ENCODE results near the gene MFSD2A.
"Not testable (repeated sequence)": the region's sequence is repeated elsewhere in the genome, so short reads cannot be mapped to it uniquely, and the experiment has no call there.

The MFSD2A gene

GRCh38 chr1:39995973-39996393, 41.0 kb downstream of the MFSD2A start:
- no peaks in the 10 kb centered on the region for H3K27me3 ChIP-seq (replicated peaks)
- no peak for TF ChIP-seq CTCF (IDR thresholded peaks at IDR 0.05; ENCODE audit: low read depth, low read length, missing control alignments)
- in situ Hi-C loops (cut with HindIII; ENCODE audit: low pct_ligation_motif_present, low sequenced_read_pairs), result no loop called here
- no peaks in the 10 kb centered on the region for H3K36me3 ChIP-seq (replicated peaks)
- H3K4me3 ChIP-seq (ENCODE audit: low read depth, low read length), result no peak overlapping the region
- no peak for DNase-seq
- H3K27ac ChIP-seq, result no peak overlapping the region

DNA sequence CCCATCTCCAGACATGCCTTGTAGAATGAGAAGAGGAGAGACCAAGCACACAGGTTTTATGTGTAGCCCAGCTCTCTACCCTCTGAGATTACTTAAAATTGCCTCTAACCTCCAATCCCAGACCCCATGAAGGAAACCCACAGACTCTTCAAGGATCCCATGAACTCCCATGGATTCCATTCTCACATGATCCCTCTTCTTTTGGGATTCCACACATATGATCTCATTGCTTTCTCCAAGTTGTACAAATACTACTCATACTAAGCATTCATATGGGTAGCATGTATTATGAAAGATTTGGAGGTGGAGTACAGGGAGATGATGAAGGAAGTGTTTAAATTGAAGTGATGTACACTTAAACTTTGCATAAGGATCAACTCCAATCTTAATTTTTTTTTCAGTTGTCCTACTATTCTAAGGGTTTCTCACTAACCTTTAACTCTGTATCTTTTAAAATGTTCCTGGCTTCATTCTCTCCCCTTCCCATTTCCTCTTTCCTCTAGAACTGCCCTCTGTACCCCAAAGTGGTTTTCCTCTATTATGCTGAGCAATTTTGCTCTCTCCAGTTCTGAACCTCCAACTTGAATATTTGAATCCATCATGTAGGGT, 41.6 kb downstream of the MFSD2A start:
- Histone ChIP-seq H3K4me3 (ENCODE audit: low read depth, low read length) (no peak overlapping the region), H3K36me3 (replicated peaks) (no peaks in the 10 kb centered on the region), H3K27ac (no peak overlapping the region), H3K27me3 (replicated peaks) (no peaks in the 10 kb centered on the region)
- no peak for TF ChIP-seq CTCF (IDR thresholded peaks at IDR 0.05; ENCODE audit: low read depth, low read length, missing control alignments)
- in situ Hi-C loops (cut with HindIII; ENCODE audit: low pct_ligation_motif_present, low sequenced_read_pairs), result no loop called here
- DNase-seq, result no peak

DNA sequence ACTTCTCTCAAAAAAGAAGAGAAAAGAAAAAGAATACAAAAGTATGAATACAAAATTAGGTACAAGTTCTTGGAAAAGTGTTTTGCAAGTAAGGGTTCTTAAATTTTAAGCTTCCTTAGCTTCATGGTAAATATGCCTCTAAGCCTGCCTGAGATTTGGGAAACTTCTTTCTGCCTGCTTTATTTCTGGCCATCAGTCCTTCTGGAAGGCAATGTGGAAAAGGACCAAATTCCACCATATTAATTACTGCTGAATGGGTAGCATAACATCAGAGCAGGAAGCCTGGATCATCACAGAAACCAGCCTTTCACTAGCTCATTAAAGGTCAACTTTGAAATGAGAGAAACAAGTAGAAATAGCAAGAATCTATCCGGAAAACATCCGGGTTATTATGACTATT, 46.5 kb downstream of the MFSD2A start:
- Histone ChIP-seq H3K4me3 (ENCODE audit: low read depth, low read length) (no peak overlapping the region), H3K36me3 (replicated peaks) (no peaks in the 10 kb centered on the region), H3K27me3 (replicated peaks) (no peaks in the 10 kb centered on the region), H3K27ac (no peak overlapping the region)
- in situ Hi-C loops (cut with HindIII; ENCODE audit: low pct_ligation_motif_present, low sequenced_read_pairs), result no loop called here
- DNase-seq, result no peak
- TF ChIP-seq CTCF (IDR thresholded peaks at IDR 0.05; ENCODE audit: low read depth, low read length, missing control alignments), result no peak

DNA sequence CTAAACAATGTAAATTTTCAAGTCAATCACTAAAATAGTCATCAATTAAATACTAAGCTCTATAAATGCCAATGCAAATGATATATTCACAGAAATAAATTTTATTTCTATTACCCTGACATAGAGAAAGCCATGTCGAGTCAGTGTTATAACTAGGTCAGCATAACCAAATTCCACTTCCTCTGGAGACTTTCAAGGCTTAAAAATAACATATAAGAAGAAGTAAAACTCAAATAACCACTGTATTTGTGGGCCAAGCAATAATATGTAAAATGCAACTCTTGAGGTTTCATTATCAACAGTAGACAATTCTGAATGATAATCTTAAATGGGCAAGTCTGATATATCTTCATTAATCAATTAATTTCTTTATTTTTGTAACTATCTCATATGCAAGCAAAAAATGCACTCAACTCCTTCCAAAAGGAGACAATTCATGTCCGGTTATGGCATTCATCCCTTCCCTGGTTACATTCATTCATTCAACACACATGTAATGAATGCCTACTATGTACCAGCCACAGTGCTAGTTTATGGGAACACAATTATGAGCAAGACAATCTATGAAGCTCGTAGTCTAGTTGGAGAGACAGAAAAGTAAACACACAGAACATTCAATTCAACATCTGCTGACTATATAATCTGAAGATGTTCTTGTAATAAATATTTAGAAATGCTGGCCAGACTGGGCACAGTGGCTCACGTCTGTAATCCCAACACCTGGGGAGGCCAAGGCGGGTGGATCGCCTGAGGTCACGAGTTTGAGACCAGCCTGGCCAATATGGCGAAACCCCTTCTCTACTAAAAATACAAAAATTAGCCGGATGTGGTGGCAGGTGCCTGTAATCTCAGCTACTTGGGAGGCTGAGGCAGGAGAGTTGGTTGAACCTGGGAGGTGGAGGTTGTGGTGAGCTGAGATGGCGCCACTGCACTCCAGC, 48.5 kb downstream of the MFSD2A start:
- no peak for DNase-seq
- no peaks in the 10 kb centered on the region for H3K36me3 ChIP-seq (replicated peaks)
- in situ Hi-C loops (cut with HindIII; ENCODE audit: low pct_ligation_motif_present, low sequenced_read_pairs), result no loop called here
- H3K4me3 ChIP-seq (ENCODE audit: low read depth, low read length), result no peak overlapping the region
- TF ChIP-seq CTCF (IDR thresholded peaks at IDR 0.05; ENCODE audit: low read depth, low read length, missing control alignments), result no peak
- H3K27ac ChIP-seq, result no peak overlapping the region
- no peaks in the 10 kb centered on the region for H3K27me3 ChIP-seq (replicated peaks)

GRCh38 chr1:40004857-40005256, 49.9 kb downstream of the MFSD2A start:
- no peak for TF ChIP-seq CTCF (IDR thresholded peaks at IDR 0.05; ENCODE audit: low read depth, low read length, missing control alignments)
- Histone ChIP-seq H3K27ac (no peak overlapping the region), H3K4me3 (ENCODE audit: low read depth, low read length) (no peak overlapping the region), H3K36me3 (replicated peaks) (no peaks in the 10 kb centered on the region), H3K27me3 (replicated peaks) (no peaks in the 10 kb centered on the region)
- in situ Hi-C loops (cut with HindIII; ENCODE audit: low pct_ligation_motif_present, low sequenced_read_pairs), result no loop called here
- DNase-seq, result no peak

DNA sequence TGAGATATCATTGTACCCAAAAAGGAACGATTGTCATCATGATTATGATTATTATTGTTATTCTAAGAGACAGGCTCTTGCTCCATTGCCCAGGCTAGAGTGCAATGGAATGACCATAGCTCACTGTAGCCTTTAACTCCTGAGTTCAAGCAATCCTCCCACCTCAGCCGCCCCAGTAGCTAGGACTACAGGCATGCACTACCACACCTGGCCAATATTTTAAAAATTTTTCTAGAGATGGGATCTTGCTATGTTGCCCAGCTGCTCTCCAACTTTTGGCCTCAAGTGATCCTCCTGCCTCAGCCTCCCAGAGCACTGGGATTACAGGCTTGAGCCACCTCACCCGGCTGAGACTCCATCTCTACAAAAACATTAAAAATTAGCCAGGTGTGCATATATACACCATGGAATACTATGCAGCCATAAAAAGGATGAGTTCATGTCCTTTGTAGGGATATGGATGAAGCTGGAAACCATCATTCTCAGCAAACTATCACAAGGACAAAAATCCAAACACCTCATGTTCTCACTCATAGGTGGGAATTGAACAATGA, 52.6 kb downstream of the MFSD2A start:
- H3K27me3 ChIP-seq (replicated peaks); DNase-seq: not testable (repeated sequence)

More for the DNA sequence above, 52.6 kb downstream of the MFSD2A start:
- H3K4me3 ChIP-seq (ENCODE audit: low read depth, low read length); H3K27ac ChIP-seq; H3K36me3 ChIP-seq (replicated peaks); in situ Hi-C loops (cut with HindIII; ENCODE audit: low pct_ligation_motif_present, low sequenced_read_pairs): not testable (repeated sequence)
